PC-9 (cell line): Measurements from ENCODE around the gene RBM33. TPM values are rescaled to one million over a fixed set of nuclear protein-coding genes. Genes with fewer than 3 reads are reported as not detected.

Source experiments
- BruUV-seq: library from RNA; stranded (reverse); fragments of 400-500 nt; replicated peaks from 2 replicates; lab custom pipeline; 2021; lab: Mats Ljungman, UMichigan
- CTCF ChIA-PET: fragments of 300-600 bp; sonication (Branson Sonifier 250); formaldehyde crosslinking; loops from one replicate; lab custom pipeline; 2022; ENCODE audit warnings: antibody characterized with exemption; lab: Charles Lee
- POLR2A ChIA-PET: fragments of 300-600 bp; sonication (Branson Sonifier 250); formaldehyde crosslinking; loops from one replicate; lab custom pipeline; 2022; ENCODE audit warnings: antibody characterized with exemption; ENCODE audit not compliant: unreplicated experiment; lab: Charles Lee
- DNase-seq, 2 experiments: peaks; one replicate each; pipeline versions ENCODE4 v3.0.0 to v3.0.0-alpha.2; 2015 to 2022; ENCODE audit warnings: mixed read lengths in 1 of 2
- H2AFZ ChIP-seq: fragments of 200-600 bp; sonication (generic); 2 replicates; pipeline ENCODE4 v1.8.1; 2017; ENCODE audit warnings: antibody characterized with exemption
- H3F3A ChIP-seq: fragments of 200-600 bp; sonication (generic); 2 replicates; pipeline ENCODE4 v1.8.1; 2017; ENCODE audit warnings: antibody characterized with exemption, mild to moderate bottlenecking, low read depth; ENCODE audit not compliant: insufficient read depth
- H3K27ac ChIP-seq: fragments of 200-600 bp; sonication (generic); 2 replicates; pipeline ENCODE4 v1.6.1; 2016; ENCODE audit warnings: mixed run types
- H3K27me3 ChIP-seq: fragments of 200-600 bp; sonication (generic); 2 replicates; pipeline ENCODE4 v1.6.1; 2016; ENCODE audit warnings: low read depth, mixed run types; ENCODE audit not compliant: insufficient read depth
- H3K36me3 ChIP-seq: fragments of 200-600 bp; sonication (generic); 2 replicates; pipeline ENCODE4 v1.6.1; 2016; ENCODE audit warnings: low read depth, mixed run types
- H3K4me1 ChIP-seq: fragments of 200-600 bp; sonication (generic); replicated peaks from 2 replicates; pipeline ENCODE4 v1.6.1; 2016; ENCODE audit warnings: mixed run types; ENCODE audit not compliant: insufficient read depth
- H3K4me2 ChIP-seq: fragments of 200-600 bp; sonication (generic); 2 replicates; pipeline ENCODE4 v1.6.1; 2017; ENCODE audit warnings: mixed run types
- H3K4me3 ChIP-seq: fragments of 200-600 bp; sonication (generic); 2 replicates; pipeline ENCODE4 v1.6.1; 2016; ENCODE audit warnings: mixed run types
- H3K79me2 ChIP-seq: fragments of 200-600 bp; sonication (generic); 2 replicates; pipeline ENCODE4 v1.6.1; 2017; ENCODE audit warnings: low read depth, mixed run types
- H3K9me2 ChIP-seq: fragments of 200-600 bp; sonication (generic); 2 replicates; pipeline ENCODE4 v1.8.1; 2017; ENCODE audit warnings: mild to moderate bottlenecking; ENCODE audit not compliant: insufficient read depth
- H3K9me3 ChIP-seq: fragments of 200-600 bp; sonication (generic); 2 replicates; pipeline ENCODE4 v1.8.1; 2016; ENCODE audit warnings: low read depth; ENCODE audit not compliant: insufficient read depth
- H4K20me1 ChIP-seq: fragments of 200-600 bp; sonication (generic); 2 replicates; pipeline ENCODE4 v1.8.1; 2017; ENCODE audit not compliant: insufficient read depth
- EZH2 ChIP-seq: fragments of 200-600 bp; sonication (generic); IDR thresholded peaks from 2 replicates; pipeline ENCODE4 v1.8.0; 2017; ENCODE audit warnings: antibody characterized with exemption, low read depth
- intact Hi-C: fragments of 100-400 bp; cut with micrococcal nuclease; formaldehyde crosslinking; loops from one replicate; pipeline ENCODE4 v1.10.0; 2022; ENCODE audit not compliant: unreplicated experiment
- total RNA-seq: library from RNA; stranded (reverse); gene quantifications from 2 replicates; pipeline ENCODE4 v1.2.3, GENCODE V29; 2021
- TF ChIP-seq, protein P1 (sequence below): fragments of 200-600 bp; sonication (generic); conservative IDR thresholded peaks from 2 replicates; pipeline ENCODE4 v1.6.1; 2017; ENCODE audit warnings: mixed run types, antibody characterized with exemption, mild to moderate bottlenecking, moderate library complexity

RBM33 gene
- total RNA-seq, 1 experiment from 2014 or later, result 85.7 TPM

DNA sequence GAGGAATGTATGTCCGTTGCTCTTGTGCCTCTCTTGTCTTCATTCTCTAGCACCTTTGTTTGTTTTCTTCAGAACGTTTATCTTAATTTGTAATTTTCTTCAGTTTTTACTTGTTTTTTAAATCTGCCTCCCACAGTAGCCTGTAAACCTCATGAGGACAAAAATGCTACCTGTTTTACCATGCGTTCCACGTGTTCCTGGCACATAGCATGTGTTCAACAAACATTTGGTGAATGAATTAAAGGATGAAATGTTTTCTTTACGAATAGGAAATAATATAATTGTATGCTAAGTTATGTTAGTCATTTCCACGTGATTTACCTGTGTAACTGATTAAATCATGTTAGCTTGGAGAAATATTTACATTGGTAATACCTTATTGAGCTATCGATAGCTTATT, 2.2 kb downstream of the RBM33 start:
- Histone ChIP-seq H3F3A (no peaks in the 10 kb centered on the region; the same call in 1 of the 2 replicates), H3K27me3 (no peaks in the 10 kb centered on the region), H3K4me2 (peak overlapping the region; percentile 94), H3K9me3 (peaks cover 25% of the 10 kb centered on the region), H3K27ac (no peak overlapping the region), H3K4me3 (peak overlapping the region; percentile 83; the same call in 1 of the 2 replicates), H3K4me1 (peaks cover 20% of the 10 kb centered on the region), H3K79me2 (peaks cover 86% of the 10 kb centered on the region), H4K20me1 (peaks cover 36% of the 10 kb centered on the region), H3K9me2 (no peaks in the 10 kb centered on the region), H3K36me3 (peaks cover 40% of the 10 kb centered on the region), H2AFZ (no peak overlapping the region)
- no peak for DNase-seq
- ChIA-PET CTCF (no interaction called here), POLR2A (no interaction called here)
- TF ChIP-seq, protein P1, sequence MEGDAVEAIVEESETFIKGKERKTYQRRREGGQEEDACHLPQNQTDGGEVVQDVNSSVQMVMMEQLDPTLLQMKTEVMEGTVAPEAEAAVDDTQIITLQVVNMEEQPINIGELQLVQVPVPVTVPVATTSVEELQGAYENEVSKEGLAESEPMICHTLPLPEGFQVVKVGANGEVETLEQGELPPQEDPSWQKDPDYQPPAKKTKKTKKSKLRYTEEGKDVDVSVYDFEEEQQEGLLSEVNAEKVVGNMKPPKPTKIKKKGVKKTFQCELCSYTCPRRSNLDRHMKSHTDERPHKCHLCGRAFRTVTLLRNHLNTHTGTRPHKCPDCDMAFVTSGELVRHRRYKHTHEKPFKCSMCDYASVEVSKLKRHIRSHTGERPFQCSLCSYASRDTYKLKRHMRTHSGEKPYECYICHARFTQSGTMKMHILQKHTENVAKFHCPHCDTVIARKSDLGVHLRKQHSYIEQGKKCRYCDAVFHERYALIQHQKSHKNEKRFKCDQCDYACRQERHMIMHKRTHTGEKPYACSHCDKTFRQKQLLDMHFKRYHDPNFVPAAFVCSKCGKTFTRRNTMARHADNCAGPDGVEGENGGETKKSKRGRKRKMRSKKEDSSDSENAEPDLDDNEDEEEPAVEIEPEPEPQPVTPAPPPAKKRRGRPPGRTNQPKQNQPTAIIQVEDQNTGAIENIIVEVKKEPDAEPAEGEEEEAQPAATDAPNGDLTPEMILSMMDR, result no peak
- TF ChIP-seq EZH2, result no peak
- no TSS peak for BruUV-seq
- intact Hi-C loops, result no loop called here

DNA sequence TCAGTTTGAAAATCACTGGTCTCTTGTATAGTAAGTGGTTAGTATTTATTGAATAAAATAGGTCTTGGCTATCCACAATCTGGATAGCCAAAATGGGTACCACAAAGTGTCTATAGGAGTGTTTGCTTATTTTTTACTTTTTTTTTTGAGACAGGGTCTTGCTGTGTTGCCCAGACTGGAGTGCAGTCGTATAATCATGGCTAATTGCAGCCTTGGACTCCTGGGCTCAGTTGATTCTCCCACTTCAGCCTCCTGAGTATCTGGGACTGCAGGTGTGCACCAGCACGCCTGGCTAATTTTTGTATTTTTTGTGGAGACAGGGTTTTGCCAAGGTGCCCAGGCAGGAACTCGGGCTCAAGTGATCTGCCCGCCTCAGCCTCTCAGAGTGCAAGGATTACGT, 2.8 kb downstream of the RBM33 start:
- Histone ChIP-seq H3K4me1 (peaks cover 20% of the 10 kb centered on the region), H3K4me3 (no peak overlapping the region), H3K36me3 (peaks cover 34% of the 10 kb centered on the region), H3K79me2 (peaks cover 93% of the 10 kb centered on the region), H3K27me3 (no peaks in the 10 kb centered on the region), H3K27ac (no peak overlapping the region), H3K9me2 (no peaks in the 10 kb centered on the region), H4K20me1 (peaks cover 42% of the 10 kb centered on the region), H3F3A (no peaks in the 10 kb centered on the region; the same call in 1 of the 2 replicates), H2AFZ (no peak overlapping the region), H3K9me3 (peaks cover 25% of the 10 kb centered on the region), H3K4me2 (no peak overlapping the region)
- intact Hi-C loops, result no loop called here
- BruUV-seq, result no TSS peak
- CTCF ChIA-PET, result no interaction called here
- POLR2A ChIA-PET, result no interaction called here
- DNase-seq, result no peak
- TF ChIP-seq, protein P1, result no peak
- TF ChIP-seq EZH2, result no peak

DNA sequence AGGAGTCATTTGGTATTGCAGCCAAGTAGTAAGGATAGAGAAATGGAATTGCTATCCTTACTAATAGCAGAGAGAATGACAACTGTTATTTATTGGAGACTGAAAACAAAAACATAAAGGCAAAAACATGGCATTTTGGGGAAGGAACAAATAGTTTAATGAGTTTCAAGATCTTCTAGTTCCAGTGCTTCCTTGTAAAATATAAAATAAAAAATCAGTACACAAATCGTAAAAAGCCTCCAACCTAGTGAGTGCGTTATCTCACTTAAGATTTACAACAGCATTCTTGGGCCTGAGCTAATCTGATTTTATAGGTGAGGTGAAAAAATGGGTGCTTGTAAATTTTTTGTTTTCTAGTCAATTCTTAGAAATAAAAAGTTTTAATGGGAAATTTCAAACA, 3.3 kb downstream of the RBM33 start:
- Histone ChIP-seq H3K4me2 (no peak overlapping the region), H3K4me3 (no peak overlapping the region), H2AFZ (no peak overlapping the region), H4K20me1 (peaks cover 47% of the 10 kb centered on the region), H3K27me3 (no peaks in the 10 kb centered on the region), H3F3A (no peaks in the 10 kb centered on the region; the same call in 1 of the 2 replicates), H3K27ac (no peak overlapping the region), H3K79me2 (peaks cover 96% of the 10 kb centered on the region), H3K9me3 (peaks cover 25% of the 10 kb centered on the region), H3K4me1 (peaks cover 20% of the 10 kb centered on the region), H3K9me2 (no peaks in the 10 kb centered on the region), H3K36me3 (peaks cover 30% of the 10 kb centered on the region)
- ChIA-PET CTCF (no interaction called here), POLR2A (no interaction called here)
- TF ChIP-seq, protein P1, result no peak
- TF ChIP-seq EZH2, result no peak
- intact Hi-C loops, result no loop called here
- DNase-seq, result no peak
- no TSS peak for BruUV-seq
